C4-2B (cell line): ENCODE results near the gene HGFAC.

Experiments
- H3K27ac ChIP-seq: fragments of 450-650 bp; 2 replicates; pipeline ENCODE4 v1.5.1; 2017
- ZFX ChIP-seq: fragments of 450-650 bp; IDR thresholded peaks from 2 replicates; pipeline ENCODE4 v1.6.1; 2017
- TF ChIP-seq, protein P1 (sequence below): fragments of 450-650 bp; conservative IDR thresholded peaks from 2 replicates; pipeline ENCODE4 v1.5.1; 2017; ENCODE audit warnings: mild to moderate bottlenecking

HGFAC gene

DNA sequence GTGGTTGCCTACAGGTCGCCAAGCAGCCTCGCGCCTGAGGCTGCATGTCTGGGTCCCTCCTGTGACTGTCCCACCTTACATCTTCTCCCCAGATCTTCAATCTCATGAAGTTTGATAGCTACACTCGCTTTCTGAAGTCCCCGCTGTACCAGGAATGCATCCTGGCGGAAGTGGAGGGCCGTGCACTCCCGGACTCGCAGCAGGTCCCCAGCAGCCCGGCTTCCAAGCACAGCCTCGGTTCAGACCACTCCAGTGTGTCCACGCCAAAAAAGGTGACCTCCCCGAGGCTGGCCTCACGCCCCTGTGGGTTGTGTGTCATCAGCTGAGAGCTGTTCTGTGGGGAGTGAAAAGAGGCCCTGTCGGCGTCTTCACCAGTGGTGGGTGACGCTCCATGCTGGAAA is 24.9 kb upstream of the HGFAC start:
- no peak overlapping the region for H3K27ac ChIP-seq
- TF ChIP-seq ZFX, result no peak
- TF ChIP-seq, protein P1, sequence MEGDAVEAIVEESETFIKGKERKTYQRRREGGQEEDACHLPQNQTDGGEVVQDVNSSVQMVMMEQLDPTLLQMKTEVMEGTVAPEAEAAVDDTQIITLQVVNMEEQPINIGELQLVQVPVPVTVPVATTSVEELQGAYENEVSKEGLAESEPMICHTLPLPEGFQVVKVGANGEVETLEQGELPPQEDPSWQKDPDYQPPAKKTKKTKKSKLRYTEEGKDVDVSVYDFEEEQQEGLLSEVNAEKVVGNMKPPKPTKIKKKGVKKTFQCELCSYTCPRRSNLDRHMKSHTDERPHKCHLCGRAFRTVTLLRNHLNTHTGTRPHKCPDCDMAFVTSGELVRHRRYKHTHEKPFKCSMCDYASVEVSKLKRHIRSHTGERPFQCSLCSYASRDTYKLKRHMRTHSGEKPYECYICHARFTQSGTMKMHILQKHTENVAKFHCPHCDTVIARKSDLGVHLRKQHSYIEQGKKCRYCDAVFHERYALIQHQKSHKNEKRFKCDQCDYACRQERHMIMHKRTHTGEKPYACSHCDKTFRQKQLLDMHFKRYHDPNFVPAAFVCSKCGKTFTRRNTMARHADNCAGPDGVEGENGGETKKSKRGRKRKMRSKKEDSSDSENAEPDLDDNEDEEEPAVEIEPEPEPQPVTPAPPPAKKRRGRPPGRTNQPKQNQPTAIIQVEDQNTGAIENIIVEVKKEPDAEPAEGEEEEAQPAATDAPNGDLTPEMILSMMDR, result no peak

DNA sequence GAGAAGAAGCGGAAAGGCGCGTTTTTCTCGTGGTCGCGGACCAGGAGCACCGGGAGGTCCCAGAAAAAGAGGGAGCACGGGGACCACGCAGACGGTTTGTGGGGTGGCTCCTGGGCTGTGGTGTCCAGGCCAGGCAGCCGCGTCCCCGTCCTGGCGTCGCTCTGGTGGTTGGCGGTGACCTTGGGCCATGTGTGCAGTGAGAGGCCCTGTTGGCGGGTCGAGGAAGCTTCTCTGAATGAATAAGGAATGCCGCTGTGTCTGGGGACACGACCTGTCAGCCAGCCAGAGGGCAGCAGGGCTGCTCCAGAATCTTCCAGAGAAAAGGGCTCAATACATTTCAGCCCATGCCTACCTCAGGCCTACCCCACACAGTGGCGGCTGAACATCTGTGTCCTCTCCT is 24.3 kb upstream of the HGFAC start:
- no peak overlapping the region for H3K27ac ChIP-seq
- no peak for TF ChIP-seq ZFX
- TF ChIP-seq, protein P1, result no peak

DNA sequence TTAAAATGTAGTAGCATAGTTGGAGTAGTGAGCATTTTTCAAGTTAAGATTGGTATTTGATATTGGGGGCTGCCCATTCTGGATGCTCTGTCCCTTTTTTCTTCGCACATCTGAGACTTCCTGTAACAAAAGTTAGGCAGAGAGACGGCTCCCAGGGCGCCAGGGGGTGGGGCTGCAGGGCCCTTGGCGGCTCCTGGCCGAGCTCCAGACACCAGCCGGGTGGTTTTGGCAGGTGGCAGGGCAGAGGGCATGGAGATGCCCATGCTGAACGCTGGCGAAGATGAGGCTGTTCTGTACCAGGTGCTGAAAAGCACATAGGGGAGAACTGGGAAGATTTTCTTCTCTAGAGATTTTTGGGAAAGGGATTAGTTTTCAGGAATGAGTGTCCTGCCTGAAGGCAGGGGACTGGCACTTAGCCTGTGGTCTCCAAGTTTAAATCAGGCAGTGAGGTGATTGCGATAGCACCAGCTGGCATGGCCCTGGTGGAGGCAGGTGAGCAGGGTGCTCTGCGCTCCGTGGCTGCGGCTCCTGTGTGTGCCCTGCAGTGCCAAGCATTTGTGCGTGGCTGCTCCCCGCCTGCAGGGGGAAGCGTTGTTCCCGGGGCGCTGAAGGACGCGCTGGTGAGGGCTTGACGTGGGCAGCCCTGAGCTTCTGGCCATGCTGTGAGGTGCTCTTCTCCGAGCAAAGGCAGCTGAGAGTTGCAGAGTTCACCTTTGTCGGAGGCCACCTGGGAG is 23.6 kb upstream of the HGFAC start:
- TF ChIP-seq ZFX, result no peak
- TF ChIP-seq, protein P1, result no peak
- no peak overlapping the region for H3K27ac ChIP-seq

DNA sequence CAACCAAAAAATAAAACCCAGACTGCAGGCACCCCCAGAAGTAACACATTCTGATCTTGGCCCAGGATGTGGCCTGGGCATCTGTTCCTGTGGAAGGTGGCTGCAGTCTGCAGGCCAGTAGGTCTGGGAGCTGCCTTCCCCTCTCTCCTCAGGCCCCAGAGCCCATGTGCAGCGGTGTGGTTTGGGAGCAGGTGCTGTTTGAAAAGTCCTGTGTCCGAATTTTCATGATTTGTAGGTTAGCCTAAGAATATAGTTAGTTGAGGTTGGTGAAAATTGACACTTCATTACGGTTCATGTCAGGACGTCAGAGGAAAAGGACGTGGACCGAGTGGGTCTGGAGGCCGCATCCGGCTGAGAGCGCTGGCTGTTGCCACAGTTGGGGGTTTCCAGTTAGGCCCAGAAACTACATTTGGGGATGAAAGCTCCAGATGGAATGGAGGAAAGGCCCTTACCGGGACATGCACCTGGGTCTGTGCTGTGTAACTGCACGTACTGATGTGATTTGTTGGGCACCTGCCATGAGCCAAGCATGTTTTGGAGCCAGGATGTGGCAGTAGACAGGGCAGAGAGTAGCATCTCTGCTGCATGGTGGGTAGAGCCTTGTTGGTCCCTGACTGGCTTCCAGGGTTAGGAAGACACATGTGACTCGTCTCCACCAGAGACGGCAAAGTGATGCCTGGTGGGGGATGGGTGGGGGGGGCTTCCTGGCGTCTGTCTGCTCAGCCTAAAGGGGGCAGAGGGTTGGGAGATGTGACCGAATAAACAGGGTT is 21.7 kb upstream of the HGFAC start:
- no peak for TF ChIP-seq ZFX
- TF ChIP-seq, protein P1, result no peak

DNA sequence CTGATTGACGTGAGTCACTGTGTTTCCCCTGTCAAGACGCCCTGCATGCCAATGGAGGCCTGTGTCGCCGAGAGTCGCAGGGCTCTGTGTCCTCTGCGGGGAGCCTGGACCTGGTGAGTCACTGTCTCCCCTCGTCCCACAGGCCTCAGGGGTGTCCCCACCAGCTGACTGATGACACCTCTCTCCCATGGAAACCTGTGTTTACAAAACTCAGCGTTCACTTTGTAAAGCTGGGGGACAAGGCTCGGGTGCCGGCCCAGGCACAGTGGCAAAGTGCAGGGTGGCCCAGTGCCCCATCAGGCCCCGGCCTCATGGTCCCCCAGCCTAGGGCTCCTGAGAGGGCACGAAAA is 21.2 kb upstream of the HGFAC start:
- H3K27ac ChIP-seq, result no peak overlapping the region
- no peak for TF ChIP-seq ZFX
- TF ChIP-seq, protein P1, result no peak

More for the DNA sequence above, 21.7 kb upstream of the HGFAC start:
- no peak overlapping the region for H3K27ac ChIP-seq

DNA sequence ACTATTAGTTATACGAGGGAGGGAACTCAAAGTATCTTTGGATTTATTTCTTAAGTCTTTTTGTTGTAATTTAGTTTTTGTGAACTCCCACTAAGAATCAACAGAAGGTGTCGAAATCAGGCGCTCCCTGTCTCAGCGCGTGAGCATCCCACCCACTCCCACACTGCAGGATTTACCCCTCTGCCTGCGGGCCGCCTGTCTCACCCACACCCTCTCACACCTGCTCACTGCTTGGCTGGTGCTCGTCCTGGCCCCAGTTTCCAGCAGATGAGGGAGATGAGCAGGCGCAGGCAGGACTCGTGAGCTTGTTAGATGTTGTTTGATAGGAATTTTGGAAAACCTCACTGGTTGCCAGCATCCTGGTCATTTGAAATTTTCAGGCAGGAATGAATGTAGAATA is 20.8 kb upstream of the HGFAC start:
- H3K27ac ChIP-seq, result no peak overlapping the region

DNA sequence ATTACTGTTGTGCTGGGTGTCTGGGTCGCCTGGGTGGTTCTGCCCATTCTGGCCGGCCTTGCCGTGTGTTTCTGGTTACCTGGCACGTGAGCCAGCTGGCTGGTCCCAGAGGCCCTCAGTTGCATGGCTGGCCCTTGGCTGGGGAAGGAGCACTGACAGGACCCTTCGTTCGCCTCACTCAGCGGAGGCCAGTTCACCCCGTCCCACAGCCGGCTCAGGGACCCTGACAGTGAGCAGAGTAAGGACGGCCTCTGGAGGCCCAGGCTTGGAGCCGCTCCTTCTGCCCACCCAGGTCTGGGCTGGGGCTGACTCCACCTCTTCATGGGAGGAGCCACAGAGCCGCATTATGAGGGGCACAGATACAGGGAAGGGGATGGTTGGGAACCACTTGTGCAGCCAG is 20.3 kb upstream of the HGFAC start:
- TF ChIP-seq ZFX, result no peak
- TF ChIP-seq, protein P1, result no peak
- H3K27ac ChIP-seq, result no peak overlapping the region

More for the DNA sequence above, 20.8 kb upstream of the HGFAC start:
- no peak for TF ChIP-seq ZFX
- TF ChIP-seq, protein P1, result no peak
